Effector memory CD8-positive, alpha-beta T cell (primary cell): Measurements from ENCODE around the gene PPP1R3G.

Experiments used
- ATAC-seq: fragments of 150-1000 bp; cut with Tn5 transposase; replicated peaks from 2 replicates; pipeline ENCODE4 v1.10.0; 2021; ENCODE audit warnings: mild to moderate bottlenecking, moderate library complexity
- DNase-seq, 3 experiments: peaks; one replicate each; pipeline ENCODE4 v3.0.0; 2021
- H3K27ac Mint-ChIP-seq, 2 donors: one replicate each; pipeline ENCODE4 v1.8.0; 2022; ENCODE audit warnings: mild to moderate bottlenecking in 2 of 2, mixed read lengths in 2 of 2, moderate library complexity in 2 of 2
- H3K27me3 Mint-ChIP-seq, 2 donors: one replicate each; pipeline ENCODE4 v1.8.0; 2022; ENCODE audit warnings: mixed read lengths in 2 of 2
- H3K36me3 Mint-ChIP-seq: one replicate; pipeline ENCODE4 v1.8.0; 2022; ENCODE audit warnings: mild to moderate bottlenecking, moderate library complexity, mixed read lengths; ENCODE audit not compliant: insufficient read depth
- H3K4me1 Mint-ChIP-seq, 2 donors: one replicate each; pipeline ENCODE4 v1.8.0; 2022; ENCODE audit warnings: low read depth in 2 of 2, mixed read lengths in 2 of 2
- H3K4me3 Mint-ChIP-seq, 2 donors: one replicate each; pipeline ENCODE4 v1.8.0; 2022; ENCODE audit warnings: mild to moderate bottlenecking in 2 of 2, mixed read lengths in 2 of 2, moderate library complexity in 2 of 2
- H3K9me3 Mint-ChIP-seq, 2 donors: one replicate each; pipeline ENCODE4 v1.8.0; 2022; ENCODE audit warnings: mixed read lengths in 2 of 2

PPP1R3G gene

DNA sequence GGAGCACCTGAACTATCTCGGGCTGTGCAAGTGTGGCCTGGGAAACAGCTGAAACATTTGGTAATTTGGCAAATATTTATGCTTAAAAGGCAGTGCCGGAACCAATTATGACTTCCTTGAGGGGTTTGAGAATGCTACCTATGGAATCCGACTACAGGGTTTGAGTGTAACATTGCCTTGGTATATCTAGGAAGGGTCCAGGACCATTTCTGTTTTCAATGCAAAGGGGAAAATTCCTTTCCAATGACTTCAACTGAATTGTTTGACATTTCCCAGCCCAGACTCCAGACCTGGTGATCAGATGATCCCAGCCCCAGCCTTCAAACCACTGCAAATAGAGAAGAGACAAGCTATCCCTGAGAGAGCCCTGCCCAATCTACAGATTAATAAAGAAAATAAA lies 4.6 kb upstream of the PPP1R3G start:
- no peak for DNase-seq
- H3K27ac Mint-ChIP-seq: no peak overlapping the region
- no peak overlapping the region for H3K4me3 Mint-ChIP-seq
- peaks cover 44 to 62% of the 10 kb centered on the region in 2 donors for H3K27me3 Mint-ChIP-seq
- ATAC-seq: no peak
- H3K4me1 Mint-ChIP-seq: no peaks in the 10 kb centered on the region
- H3K9me3 Mint-ChIP-seq: no peaks in the 10 kb centered on the region
- H3K36me3 Mint-ChIP-seq: no peaks in the 10 kb centered on the region

DNA sequence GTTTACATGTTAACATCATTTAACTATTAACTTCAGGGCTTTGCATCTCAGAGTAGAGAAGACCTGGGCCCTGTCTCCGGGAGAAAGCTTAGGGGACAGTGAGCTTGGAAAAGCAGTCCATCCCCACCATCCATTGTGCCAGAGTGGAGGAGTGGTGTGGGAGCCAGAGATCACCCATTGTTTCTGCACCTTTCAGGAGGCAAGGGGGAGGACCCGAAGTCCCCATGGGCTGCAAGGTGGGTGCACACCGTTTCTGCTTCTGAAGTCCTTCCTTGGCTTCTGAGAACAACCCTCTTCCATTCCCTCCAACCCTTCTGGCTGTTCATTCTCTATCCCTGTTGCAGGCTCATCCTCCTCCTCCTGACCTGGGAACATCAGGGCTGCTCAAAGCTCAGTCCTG lies 4.0 kb upstream of the PPP1R3G start:
- ATAC-seq (no peak), DNase-seq (no peak)
- Mint-ChIP-seq H3K27ac (peak overlapping the region in 1 of 2 donors; percentile 61), H3K36me3 (no peaks in the 10 kb centered on the region), H3K27me3 (peaks cover 45 to 63% of the 10 kb centered on the region in 2 donors), H3K4me3 (no peak overlapping the region), H3K9me3 (no peaks in the 10 kb centered on the region), H3K4me1 (no peaks in the 10 kb centered on the region)

DNA sequence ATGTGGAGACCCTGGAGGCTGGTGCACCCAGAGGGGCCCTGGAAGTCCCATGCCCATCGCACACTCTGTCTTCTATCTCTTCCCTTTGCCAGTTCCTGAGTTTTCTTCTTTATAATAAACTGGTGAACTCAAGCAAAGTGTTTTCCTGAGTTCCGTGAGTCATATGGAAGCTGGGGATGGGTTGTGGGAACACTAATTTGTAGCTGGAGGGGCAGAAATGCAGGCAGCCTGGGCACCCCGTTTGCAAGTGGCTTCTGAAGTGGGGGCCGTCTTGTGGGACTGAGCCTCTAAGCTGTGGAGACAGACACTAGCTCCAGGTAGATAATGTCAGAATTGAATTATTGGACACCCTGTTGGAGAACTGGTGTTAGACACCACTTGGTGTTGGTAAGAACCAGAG lies 3.2 kb upstream of the PPP1R3G start:
- Mint-ChIP-seq H3K27ac (no peak overlapping the region), H3K4me3 (no peak overlapping the region), H3K27me3 (peaks cover 46 to 63% of the 10 kb centered on the region in 2 donors), H3K36me3 (no peaks in the 10 kb centered on the region), H3K4me1 (no peaks in the 10 kb centered on the region), H3K9me3 (no peaks in the 10 kb centered on the region)
- no peak for DNase-seq
- no peak for ATAC-seq

DNA sequence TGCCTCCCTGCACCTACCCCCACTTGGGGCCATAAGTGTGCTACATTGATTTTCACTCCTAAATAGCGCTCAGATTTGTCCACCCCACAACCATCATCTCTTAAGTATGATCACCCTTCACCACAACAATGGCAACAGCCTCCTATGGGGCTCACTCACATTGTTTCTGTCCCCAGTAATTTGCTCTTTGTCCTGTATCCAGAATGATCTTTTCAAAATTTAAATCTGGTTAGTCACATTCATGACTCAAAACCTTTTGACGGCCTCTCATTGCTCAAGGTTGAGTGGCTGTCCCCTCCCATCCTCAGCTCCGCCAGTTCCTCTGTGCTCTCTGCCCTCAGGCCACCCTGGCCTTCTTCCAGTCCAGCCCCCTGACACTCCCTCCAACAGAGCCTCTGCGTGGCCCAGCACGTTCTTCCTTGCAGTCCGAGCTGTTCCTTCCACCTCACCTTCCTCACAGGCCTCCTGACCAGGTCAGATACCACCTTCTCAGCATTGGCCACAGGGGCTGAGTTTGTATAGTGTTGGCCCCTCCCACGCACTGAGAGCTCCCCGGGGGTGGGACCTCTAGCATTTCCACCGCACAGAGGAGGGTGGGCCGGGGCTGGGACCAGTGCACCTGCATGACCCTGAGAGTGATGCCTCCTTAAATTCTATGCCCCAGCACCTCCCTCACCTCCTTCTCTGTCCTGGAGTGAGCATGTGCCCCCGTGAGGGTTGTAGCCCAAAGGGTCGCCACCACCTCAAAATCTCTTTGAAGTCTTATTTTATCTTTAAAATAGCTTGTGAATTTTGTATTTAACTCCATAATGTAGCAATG lies 2.4 kb upstream of the PPP1R3G start:
- Mint-ChIP-seq H3K9me3 (no peaks in the 10 kb centered on the region), H3K36me3 (no peaks in the 10 kb centered on the region), H3K27me3 (peaks cover 49 to 66% of the 10 kb centered on the region in 2 donors), H3K27ac (no peak overlapping the region), H3K4me1 (no peaks in the 10 kb centered on the region), H3K4me3 (no peak overlapping the region)
- ATAC-seq (no peak), DNase-seq (no peak)

DNA sequence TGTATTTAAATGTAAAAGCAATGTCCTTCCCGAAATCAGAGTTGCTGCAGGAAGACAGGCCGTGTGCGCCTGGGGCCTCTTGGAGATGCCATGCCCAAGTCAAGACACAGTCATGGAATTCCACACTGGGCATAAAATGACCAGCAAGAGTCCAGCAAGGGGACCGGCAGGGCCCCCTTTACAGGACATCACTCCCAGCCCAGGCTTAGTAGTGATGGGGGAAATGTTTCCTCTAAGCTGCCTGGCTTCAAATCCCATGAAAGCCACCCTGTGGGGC lies 1.9 kb upstream of the PPP1R3G start:
- Mint-ChIP-seq H3K4me1 (no peaks in the 10 kb centered on the region), H3K9me3 (no peaks in the 10 kb centered on the region), H3K27ac (no peak overlapping the region), H3K27me3 (peaks cover 49 to 67% of the 10 kb centered on the region in 2 donors), H3K4me3 (no peak overlapping the region), H3K36me3 (no peaks in the 10 kb centered on the region)
- DNase-seq: no peak
- ATAC-seq: no peak

DNA sequence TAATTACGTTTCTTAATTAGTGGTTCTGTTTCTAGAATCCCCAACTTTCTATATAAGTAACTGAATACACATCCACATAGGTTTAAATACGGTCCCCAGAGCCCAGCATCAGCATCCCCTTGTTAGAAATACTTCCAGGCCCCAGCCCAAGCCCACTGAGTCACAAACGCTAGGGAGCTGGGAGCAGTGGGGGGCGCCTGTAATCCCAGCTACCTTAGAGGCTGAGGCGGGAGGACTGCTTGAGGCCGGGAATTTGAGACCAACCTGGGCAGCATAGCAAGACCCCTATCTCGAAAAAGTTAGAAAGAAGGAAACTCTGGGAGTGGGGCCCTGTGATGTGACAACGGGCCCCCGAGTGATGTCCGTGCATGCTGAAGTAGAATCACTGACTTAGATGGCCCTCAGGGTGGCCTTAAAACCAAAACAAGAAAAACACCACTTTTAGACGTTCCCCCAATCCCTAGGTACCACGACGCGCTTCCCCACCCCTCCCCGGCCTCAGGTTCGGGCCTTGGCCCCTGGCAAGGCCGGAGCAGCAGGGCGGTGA lies 1.3 kb upstream of the PPP1R3G start:
- Mint-ChIP-seq H3K4me1 (no peaks in the 10 kb centered on the region), H3K9me3 (no peaks in the 10 kb centered on the region), H3K27me3 (peaks cover 49 to 67% of the 10 kb centered on the region in 2 donors), H3K4me3 (peak overlapping the region in 1 of 2 donors; percentile 42), H3K27ac (no peak overlapping the region), H3K36me3 (no peaks in the 10 kb centered on the region)
- no peak for ATAC-seq
- no peak for DNase-seq

DNA sequence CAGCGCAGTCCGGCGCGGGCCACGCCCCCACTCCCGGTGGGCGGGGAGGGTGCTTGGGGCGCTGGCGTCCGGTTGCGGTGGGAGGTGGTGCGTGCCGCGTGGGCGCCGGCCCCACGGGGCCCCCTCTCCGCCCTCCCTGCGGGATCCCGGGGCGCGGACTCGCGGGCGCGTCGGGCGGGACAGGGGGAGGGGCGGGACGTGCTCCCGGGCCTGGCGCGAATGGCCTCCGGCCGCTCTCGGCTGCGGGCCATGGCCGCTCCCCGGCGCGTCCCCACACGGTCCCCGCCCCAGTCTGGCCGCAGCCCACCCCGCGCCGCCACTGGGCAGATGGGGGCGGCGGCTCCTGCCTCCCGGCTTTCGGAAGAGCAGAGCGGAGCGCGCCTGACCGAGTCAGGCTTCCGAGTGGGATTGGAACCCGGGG lies 771 bp upstream of the PPP1R3G start:
- DNase-seq (no peak), ATAC-seq (no peak)
- Mint-ChIP-seq H3K9me3 (no peaks in the 10 kb centered on the region), H3K27ac (no peak overlapping the region), H3K4me1 (no peaks in the 10 kb centered on the region), H3K36me3 (no peaks in the 10 kb centered on the region), H3K4me3 (peak overlapping the region in 1 of 2 donors; percentile 29), H3K27me3 (peaks cover 44 to 62% of the 10 kb centered on the region in 2 donors)

DNA sequence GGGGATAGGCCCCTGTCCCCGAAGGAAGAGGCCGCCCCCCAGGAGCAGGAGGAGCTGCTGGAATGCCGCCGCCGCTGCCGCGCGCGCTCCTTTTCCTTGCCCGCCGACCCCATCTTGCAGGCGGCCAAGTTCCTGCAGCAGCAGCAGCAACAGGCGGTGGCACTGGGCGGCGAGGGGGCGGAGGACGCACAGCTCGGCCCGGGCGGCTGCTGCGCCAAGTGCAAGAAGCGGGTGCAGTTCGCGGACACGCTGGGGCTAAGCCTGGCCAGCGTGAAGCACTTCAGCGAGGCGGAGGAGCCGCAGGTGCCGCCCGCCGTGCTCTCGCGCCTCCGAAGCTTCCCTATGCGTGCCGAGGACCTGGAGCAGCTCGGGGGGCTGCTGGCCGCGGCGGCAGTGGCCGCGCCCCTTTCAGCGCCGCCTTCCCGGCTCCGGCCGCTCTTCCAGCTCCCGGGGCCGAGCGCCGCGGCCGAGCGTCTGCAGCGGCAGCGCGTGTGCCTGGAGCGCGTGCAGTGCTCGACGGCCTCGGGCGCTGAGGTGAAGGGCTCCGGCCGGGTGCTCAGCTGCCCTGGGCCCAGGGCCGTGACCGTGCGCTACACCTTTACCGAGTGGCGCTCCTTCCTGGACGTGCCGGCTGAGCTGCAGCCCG lies 630 bp downstream of the PPP1R3G start:
- Mint-ChIP-seq H3K36me3 (no peaks in the 10 kb centered on the region), H3K27me3 (peaks cover 48 to 61% of the 10 kb centered on the region in 2 donors), H3K9me3 (no peaks in the 10 kb centered on the region), H3K4me1 (no peaks in the 10 kb centered on the region), H3K4me3 (no peak overlapping the region), H3K27ac (no peak overlapping the region)
- ATAC-seq: no peak
- no peak for DNase-seq

DNA sequence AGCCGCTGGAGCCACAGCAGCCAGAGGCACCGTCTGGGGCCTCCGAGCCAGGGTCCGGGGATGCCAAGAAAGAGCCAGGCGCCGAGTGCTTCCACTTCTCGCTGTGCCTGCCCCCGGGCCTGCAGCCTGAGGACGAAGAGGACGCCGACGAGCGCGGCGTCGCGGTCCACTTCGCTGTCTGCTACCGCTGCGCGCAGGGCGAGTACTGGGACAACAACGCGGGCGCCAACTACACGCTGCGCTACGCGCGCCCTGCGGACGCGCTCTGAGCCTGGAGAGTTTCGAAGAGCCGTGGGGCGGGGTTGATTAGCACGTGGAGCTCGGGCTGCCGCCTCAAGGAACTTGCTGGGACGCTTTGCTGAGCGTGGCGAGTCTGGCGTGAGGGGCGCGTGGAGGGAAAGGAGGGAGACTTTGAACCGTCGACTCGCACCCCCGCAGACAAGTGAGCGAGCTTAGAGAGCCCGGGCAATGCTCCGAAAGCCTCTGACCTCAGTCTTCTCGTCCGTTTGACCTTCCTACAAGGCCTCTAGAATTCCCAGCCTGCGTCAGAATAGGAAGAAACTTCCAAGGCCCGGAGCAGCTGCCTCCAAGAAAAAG lies 1.3 kb downstream of the PPP1R3G start:
- DNase-seq (no peak), ATAC-seq (no peak)
- Mint-ChIP-seq H3K27ac (no peak overlapping the region), H3K36me3 (no peaks in the 10 kb centered on the region), H3K27me3 (peaks cover 49 to 67% of the 10 kb centered on the region in 2 donors), H3K9me3 (no peaks in the 10 kb centered on the region), H3K4me3 (no peak overlapping the region), H3K4me1 (no peaks in the 10 kb centered on the region)

DNA sequence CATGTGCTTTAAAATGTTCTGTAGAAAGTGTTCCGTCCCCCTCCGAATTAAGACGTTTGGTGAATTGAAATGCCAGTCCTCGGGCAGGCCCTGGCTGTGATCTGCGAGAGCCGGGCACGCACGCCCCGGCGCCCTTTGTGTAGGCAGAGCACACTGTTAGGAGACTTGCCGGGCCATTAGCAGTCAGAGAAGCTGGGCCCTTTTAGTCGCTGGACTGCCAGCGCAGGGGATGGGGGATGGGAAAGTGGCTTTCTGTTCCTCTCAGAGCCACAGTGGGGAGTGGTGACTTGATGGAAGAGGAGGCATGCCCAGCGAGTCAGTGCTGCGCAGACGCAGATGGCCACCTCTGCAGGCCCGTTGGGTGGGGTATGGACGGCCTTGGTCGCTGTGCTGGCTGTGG lies 2.2 kb downstream of the PPP1R3G start:
- Mint-ChIP-seq H3K27ac (no peak overlapping the region), H3K36me3 (no peaks in the 10 kb centered on the region)
- no peak for DNase-seq

DNA sequence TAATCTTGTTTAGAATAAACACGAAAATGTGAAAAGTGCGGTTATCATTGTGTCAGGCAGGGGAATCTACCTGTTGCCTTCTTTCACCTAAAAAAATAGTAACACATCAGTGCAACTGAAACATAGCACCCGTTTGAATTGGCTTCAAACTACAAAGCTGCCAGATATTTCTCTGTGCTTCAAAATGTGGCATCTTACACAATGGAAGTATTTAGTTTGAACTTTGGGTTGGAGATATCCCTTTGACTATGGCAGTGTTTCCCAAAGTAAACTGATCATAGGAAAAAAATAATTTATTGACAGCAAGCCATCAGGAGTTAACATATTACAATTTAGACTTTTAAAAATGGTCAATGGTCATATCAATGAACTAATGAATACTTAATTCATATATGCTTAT lies 3.6 kb downstream of the PPP1R3G start:
- Mint-ChIP-seq H3K27me3 (peaks cover 36 to 53% of the 10 kb centered on the region in 2 donors), H3K27ac (no peak overlapping the region), H3K4me3 (no peak overlapping the region), H3K4me1 (no peaks in the 10 kb centered on the region), H3K36me3 (no peaks in the 10 kb centered on the region), H3K9me3 (no peaks in the 10 kb centered on the region)
- no peak for ATAC-seq
- DNase-seq: no peak

More for the DNA sequence above, 2.2 kb downstream of the PPP1R3G start:
- H3K4me3 Mint-ChIP-seq: no peak overlapping the region
- H3K4me1 Mint-ChIP-seq: no peaks in the 10 kb centered on the region
- H3K27me3 Mint-ChIP-seq: peaks cover 49 to 67% of the 10 kb centered on the region in 2 donors
- ATAC-seq: no peak
- H3K9me3 Mint-ChIP-seq: no peaks in the 10 kb centered on the region

DNA sequence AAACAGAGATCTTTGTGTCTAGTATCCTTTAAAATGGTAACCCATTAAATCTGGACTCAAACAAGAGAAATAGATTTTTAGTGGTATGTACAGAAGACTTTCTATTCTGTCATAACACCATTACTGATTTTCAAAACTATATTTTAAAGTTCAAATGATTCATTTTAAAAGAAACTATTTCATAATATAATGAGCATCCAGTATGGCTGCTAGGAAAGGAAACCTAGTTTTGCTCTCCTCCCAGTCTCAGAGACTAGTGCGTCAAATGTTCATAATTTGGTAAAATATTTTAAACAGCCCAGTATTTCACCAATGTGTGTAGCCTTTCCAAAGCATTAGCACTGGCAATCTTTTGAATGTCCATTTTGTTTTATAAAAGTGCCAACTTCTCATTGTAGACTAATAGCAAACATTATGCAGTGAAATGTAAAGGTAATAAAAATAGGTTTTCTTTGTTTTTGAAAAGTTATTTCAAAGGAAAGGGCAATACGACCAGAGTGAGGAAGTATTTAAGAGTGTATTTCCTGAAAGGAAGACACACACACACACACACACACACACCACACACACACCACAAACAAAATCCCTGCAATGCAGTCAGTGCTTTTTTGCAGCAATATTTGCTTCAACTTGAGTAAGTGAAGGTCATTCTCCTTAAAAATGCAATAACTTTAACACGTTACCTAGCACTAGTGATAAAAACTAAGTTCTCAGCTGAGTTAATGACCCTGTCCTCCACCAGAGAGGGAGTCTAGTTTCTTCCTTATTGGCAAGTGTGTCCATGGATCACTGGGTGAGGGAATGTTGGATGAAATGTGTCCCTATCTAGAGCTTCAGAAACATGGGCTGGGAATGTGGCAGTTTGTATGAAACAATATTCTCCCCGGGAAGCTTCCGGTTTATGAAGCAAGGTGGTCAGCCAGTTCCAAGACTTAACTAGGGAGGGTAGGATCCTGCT lies 4.6 kb downstream of the PPP1R3G start:
- Mint-ChIP-seq H3K9me3 (no peaks in the 10 kb centered on the region), H3K4me3 (no peak overlapping the region), H3K27ac (no peak overlapping the region), H3K4me1 (no peaks in the 10 kb centered on the region), H3K36me3 (no peaks in the 10 kb centered on the region), H3K27me3 (peaks cover 34 to 53% of the 10 kb centered on the region in 2 donors)
- DNase-seq (no peak), ATAC-seq (no peak)

DNA sequence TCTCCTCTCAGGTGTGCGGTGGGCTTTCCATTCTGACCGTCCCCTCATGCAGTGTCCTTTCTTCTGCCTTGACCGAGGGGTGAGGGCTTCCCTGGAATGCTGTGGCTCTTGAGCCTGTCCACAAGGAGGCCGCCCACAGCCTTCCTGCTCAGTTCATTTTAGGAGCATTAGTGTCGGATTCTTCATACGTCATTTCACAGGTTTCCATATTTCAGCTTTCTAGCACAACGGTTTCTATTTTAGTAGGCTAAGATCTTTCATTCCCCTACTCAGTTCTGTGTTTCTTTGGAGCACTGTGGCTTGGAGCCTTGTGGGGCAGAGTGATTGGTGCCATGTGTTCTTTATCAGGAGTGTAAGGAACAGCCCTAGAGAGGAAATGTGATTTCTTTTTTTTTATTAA lies 5.5 kb downstream of the PPP1R3G start:
- H3K27ac Mint-ChIP-seq: no peak overlapping the region
- DNase-seq (no peak), ATAC-seq (no peak)
- H3K36me3 Mint-ChIP-seq: no peaks in the 10 kb centered on the region
- H3K9me3 Mint-ChIP-seq: no peaks in the 10 kb centered on the region
- H3K4me1 Mint-ChIP-seq: no peaks in the 10 kb centered on the region
- no peak overlapping the region for H3K4me3 Mint-ChIP-seq
- peaks cover 34 to 55% of the 10 kb centered on the region in 2 donors for H3K27me3 Mint-ChIP-seq
